ENCODE results near the gene SLC22A23.

The SLC22A23 gene

DNA sequence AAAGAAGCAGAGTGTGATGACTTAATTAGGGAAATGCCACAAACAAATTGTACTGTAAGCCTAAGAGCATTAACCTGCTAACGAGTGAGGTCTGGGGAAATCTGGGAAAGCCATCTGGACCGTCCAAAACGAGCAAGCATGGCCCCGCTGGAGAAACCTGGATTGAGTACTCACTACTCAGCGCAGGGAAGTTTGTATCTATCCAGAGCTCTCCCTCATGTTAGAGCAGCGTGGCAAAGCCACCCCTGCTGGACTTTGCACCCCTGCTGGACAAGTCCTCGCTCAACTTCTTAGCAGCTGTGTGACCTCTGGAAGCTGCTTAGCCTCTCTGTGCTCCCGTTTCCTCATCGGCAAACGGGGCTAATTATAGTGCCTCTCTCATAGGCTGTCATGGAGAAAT lies 160.8 kb downstream of the SLC22A23 start:
- ATAC-seq = no peak
- no peak for DNase-seq

DNA sequence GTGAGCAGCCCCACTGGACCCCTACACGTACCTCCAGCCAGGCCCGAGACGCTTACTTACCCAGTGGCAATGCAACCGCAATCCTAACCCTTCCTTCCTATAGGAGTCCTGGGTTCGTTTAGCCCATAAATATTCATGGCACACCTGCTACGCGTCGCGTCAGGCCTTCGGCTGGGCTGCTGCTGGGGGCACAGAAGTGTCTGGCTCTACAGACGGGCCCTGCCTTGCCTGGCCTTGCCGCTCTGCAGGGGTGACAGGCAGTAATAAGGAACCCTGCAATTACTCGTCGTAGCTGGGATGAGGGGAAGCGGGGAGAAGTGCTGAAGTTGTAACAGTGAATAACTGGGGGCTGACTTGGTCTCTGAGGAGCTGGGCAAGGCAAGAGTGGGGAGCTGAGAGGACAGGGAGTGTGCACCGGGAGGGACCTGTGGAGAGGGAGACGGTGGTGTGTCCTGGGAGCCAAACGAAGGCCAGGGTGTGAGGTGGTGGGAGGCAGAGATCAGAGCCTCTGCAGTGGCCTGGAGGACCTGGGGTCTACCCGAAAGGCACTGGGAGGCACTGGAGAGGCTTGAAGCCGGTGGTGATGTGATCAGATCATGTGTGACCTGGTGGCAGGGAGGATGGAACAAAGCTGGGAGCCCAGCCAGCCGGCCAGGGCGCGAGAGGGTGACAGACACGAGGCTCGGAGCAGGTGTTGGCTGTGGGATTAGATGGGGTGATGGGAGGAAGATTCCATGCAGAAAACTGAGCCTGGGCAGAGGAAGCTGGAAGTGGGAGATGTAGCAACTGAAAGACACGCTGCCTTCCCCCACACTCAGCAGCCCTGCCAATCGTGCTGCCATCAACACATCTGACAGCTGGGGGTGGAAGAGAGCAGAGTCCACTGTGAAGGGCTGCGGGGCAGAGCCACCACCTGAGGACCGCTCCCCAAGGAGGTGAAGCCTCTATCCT lies 161.7 kb downstream of the SLC22A23 start:
- DNase-seq = no peak
- no peak for ATAC-seq

GRCh38 chr6:3294396-3294795 lies 162.5 kb downstream of the SLC22A23 start:
- no peak for ATAC-seq
- DNase-seq = no peak

- no peak for DNase-seq
- no peak for ATAC-seq
Measured at GRCh38 chr6:3293271-3294155, 163.3 kb downstream of the SLC22A23 start.

GRCh38 chr6:3292431-3293197 lies 164.2 kb downstream of the SLC22A23 start:
- DNase-seq = no peak
- no peak for ATAC-seq

DNA sequence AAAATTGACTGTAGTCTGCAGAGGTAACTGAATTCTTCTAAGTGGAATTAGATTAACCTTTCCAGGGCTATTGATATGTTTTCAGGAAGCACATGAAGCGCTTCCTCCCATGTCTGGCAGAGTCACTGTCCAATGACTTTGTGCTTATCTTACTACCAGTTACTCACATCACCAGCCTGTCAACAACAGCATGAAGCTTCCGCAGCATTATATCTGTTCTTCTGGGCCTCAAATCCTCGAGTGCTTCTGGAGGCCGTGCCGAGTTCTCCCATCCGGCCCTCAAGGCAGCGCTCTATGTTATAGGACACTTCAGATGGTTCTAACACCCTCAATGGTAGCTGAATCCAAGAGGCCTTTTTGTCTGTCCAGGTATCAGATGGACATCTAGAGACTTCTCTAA lies 164.9 kb downstream of the SLC22A23 start:
- ATAC-seq = no peak
- DNase-seq = no peak

DNA sequence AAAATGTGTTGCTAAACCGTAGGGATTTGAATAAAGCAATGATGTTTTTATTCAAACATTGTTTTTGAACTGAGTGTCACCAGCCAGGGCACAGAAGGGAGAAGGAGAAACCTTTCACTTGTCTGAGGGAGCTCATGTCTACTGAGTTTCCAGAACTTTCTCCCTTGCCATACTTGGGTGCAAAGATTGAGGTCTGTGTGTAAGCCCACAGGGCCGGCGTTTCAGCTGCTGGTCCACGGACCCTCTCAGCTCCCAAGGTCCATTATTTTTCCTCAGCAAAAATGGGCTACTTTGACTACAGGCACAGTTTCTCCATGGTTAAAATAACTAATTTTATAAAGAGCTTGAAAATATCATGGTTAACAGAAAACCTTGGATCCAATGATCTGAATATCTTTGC lies 165.5 kb downstream of the SLC22A23 start:
- DNase-seq (no peak), ATAC-seq (no peak)

- ATAC-seq (no peak), DNase-seq (no peak)
Measured at GRCh38 chr6:3290931-3291211, 166.0 kb downstream of the SLC22A23 start.

GRCh38 chr6:3290149-3290930 lies 166.5 kb downstream of the SLC22A23 start:
- DNase-seq (no peak), ATAC-seq (no peak)

DNA sequence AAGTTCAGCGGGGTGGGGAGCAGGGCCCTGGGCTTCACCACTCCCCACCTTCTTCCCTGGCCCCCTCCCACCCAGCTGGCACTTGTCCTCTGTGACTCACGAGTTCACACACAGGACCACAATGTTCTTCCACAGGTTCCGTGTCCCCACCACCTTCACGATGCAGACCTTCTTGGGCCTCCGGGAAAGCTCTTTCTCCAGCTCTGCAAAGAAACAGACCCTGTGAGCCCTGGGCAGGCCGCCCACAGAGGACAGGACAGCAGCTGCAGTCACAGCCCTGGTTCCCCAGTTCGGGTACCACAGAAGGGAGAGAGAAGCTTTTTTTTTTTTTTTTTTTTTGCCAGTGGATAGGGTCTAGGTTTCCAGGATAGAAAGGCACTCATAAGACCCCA lies 167.2 kb downstream of the SLC22A23 start:
- ATAC-seq (no peak), DNase-seq (no peak)

GRCh38 chr6:3288711-3289663 lies 167.9 kb downstream of the SLC22A23 start:
- DNase-seq = no peak
- ATAC-seq = no peak

- no peak for DNase-seq
Measured at GRCh38 chr6:3287976-3288707, 168.7 kb downstream of the SLC22A23 start.

DNA sequence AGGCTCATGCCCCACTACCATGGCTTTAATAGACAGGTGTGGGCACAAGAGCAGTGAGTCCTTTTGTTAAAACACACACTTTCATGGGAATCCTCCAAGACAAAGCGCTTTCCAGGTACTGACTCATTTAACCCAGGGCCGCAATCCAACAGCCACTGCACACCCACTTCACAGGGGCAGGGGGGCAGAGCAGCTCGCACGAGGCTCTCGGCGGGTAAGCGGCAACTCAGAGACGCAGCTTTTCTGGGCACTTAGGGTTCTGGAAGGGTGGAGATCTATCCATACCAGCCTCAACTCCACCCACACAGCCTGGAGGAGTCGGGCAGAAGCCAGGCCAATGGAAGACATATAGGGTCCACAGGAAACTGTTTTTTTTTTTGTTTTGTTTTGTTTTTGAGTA lies 169.5 kb downstream of the SLC22A23 start:
- ATAC-seq (no peak), DNase-seq (no peak)

More at GRCh38 chr6:3287976-3288707, 168.7 kb downstream of the SLC22A23 start:
- ATAC-seq = no peak

- DNase-seq = no peak
- ATAC-seq = no peak
Measured at GRCh38 chr6:3286641-3287171, 170.1 kb downstream of the SLC22A23 start.

DNA sequence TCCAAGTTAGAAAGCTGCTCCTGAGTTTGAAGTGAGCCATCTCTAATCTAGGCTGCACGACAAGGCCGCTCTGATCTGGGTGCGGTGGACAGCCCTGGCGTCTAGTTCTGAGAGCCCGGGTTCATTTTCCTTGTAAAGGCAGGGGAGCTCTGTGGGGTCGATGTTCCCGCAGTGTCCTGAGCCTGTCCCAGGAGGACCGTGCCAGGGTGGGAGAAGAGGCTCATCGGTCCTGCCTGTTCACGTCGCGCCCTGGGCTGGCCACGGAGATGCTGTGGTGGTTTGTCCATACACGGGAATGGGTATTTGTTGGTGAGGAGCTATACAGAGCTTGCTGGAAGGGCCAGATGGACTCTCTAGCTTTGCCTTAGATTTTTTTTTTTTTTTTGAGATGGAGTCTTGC lies 171.1 kb downstream of the SLC22A23 start:
- no peak for DNase-seq
- no peak for ATAC-seq

DNA sequence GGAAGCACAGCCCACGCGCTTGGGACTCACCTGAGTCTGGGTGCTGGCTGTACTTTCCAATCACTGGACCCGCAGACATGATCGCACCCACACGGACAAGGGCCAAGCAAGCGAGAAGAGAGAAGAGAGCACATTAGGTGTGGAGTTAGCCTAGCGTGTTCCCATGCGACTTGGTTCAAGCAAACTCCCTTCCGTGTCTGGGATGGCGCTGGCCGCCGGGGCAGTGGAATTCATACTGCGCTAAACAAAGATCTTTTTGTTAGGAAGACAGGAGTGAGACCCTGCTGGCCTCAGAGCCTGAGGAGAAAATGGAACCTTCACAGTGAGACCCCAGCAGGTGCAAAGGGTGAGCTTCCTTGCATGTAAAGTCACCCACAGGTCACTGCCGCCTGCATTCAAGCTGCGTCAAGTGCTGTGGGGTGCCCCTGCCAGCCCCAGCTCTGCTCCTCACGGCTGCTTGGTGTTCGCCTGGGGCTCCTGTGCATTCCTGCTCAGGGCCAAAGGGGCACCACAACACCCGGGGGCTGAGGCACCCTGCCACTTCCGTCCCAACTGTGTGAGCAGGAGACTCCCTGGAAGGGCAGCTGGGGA lies 171.7 kb downstream of the SLC22A23 start:
- DNase-seq (no peak), ATAC-seq (no peak)

DNA sequence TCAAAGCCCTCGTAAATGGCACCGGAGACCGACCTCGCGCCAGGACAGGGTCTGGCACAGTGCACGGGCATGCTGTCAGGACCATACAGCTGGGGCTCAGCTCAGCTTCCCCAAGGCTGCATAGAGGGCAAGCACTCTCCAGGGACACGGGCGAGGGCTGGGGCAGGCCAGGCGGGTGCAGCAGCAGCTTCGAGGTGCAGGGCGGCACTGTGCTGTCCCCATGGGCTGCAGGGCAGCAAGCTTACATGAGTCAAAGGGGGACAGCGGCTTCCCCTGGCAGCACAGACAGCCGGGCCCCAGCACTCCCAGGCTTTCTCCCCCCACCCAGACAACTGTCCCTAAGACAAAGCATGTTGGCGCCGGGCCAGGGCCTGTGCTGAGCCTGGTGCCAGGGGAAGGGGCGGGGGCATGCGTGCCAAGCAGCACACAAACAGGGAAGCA lies 172.4 kb downstream of the SLC22A23 start:
- ATAC-seq (no peak), DNase-seq (no peak)

GRCh38 chr6:3283641-3284435 lies 173.0 kb downstream of the SLC22A23 start:
- ATAC-seq = no peak
- DNase-seq = no peak

Data from stimulated activated naive CD8-positive, alpha-beta T cell treated with anti-CD3 and anti-CD28 coated beads, Interleukin-15, Interleukin-2, amounts not matched to agents 100 U/mL and 50 U/mL, for 24 hours (primary cell).